Astrocyte (in vitro differentiated cells and primary cell): Measurements from ENCODE around the gene PTPRD. TPM values are rescaled to one million over a fixed set of nuclear protein-coding genes. Genes with fewer than 3 reads are reported as not detected.

Experiments used
- DNase-seq: peaks from one replicate; pipeline ENCODE4 v3.0.0-alpha.2; 2010; ENCODE audit warnings: low read depth
- FAIRE-seq: peaks from 2 replicates; lab custom pipeline; 2011; peaks lifted over from hg19 to GRCh38; lab: Jason Lieb, UNC
- H2AFZ ChIP-seq: 2 replicates; pipeline ENCODE4 v1.6.0; 2012; ENCODE audit warnings: low read depth, low read length, inconsistent platforms
- H3K27ac ChIP-seq: 2 replicates; pipeline ENCODE4 v1.5.1; 2011; ENCODE audit warnings: low read depth, low read length, inconsistent platforms
- H3K27me3 ChIP-seq: 2 replicates; pipeline ENCODE4 v1.6.0; 2011; ENCODE audit warnings: low read length, inconsistent platforms; ENCODE audit not compliant: insufficient read depth
- H3K36me3 ChIP-seq: 2 replicates; pipeline ENCODE4 v1.5.1; 2011; ENCODE audit warnings: low read length, inconsistent platforms; ENCODE audit not compliant: insufficient read depth
- H3K4me1 ChIP-seq: 2 replicates; pipeline ENCODE4 v1.5.1; 2011; ENCODE audit warnings: low read length, inconsistent platforms; ENCODE audit not compliant: insufficient read depth
- H3K4me2 ChIP-seq: 2 replicates; pipeline ENCODE4 v1.6.0; 2012; ENCODE audit warnings: low read length, inconsistent platforms
- H3K4me3 ChIP-seq: 2 replicates; pipeline ENCODE4 v1.5.1; 2011; ENCODE audit warnings: low read depth, mild to moderate bottlenecking, low read length, inconsistent platforms; ENCODE audit not compliant: insufficient read depth
- H3K79me2 ChIP-seq: 2 replicates; pipeline ENCODE4 v1.6.0; 2012; ENCODE audit warnings: mild to moderate bottlenecking, low read length, inconsistent platforms; ENCODE audit not compliant: insufficient read depth
- H3K9ac ChIP-seq: 2 replicates; pipeline ENCODE4 v1.6.0; 2012; ENCODE audit warnings: mild to moderate bottlenecking, low read length, inconsistent platforms
- H3K9me3 ChIP-seq: 2 replicates; pipeline ENCODE4 v1.5.1; 2012; ENCODE audit warnings: low read depth, mild to moderate bottlenecking, low read length, inconsistent platforms; ENCODE audit not compliant: insufficient read depth
- H4K20me1 ChIP-seq: 2 replicates; pipeline ENCODE4 v1.6.0; 2012; ENCODE audit warnings: low read length, inconsistent platforms; ENCODE audit not compliant: insufficient read depth
- H3K27ac Mint-ChIP-seq: one replicate; pipeline ENCODE4 v1.8.0; 2021; ENCODE audit warnings: mild to moderate bottlenecking, mixed read lengths; ENCODE audit not compliant: unreplicated experiment
- H3K27me3 Mint-ChIP-seq: one replicate; pipeline ENCODE4 v1.8.0; 2021; ENCODE audit warnings: low read depth, mixed read lengths; ENCODE audit not compliant: unreplicated experiment
- H3K36me3 Mint-ChIP-seq: one replicate; pipeline ENCODE4 v1.8.0; 2021; ENCODE audit warnings: low read depth, mixed read lengths; ENCODE audit not compliant: unreplicated experiment
- H3K4me1 Mint-ChIP-seq: one replicate; pipeline ENCODE4 v1.8.0; 2021; ENCODE audit warnings: low read depth, mixed read lengths; ENCODE audit not compliant: unreplicated experiment
- H3K4me3 Mint-ChIP-seq: one replicate; pipeline ENCODE4 v1.8.0; 2021; ENCODE audit warnings: mild to moderate bottlenecking, moderate library complexity, mixed read lengths; ENCODE audit not compliant: unreplicated experiment
- H3K9me3 Mint-ChIP-seq: one replicate; pipeline ENCODE4 v1.8.0; 2021; ENCODE audit warnings: mild to moderate bottlenecking, mixed read lengths; ENCODE audit not compliant: unreplicated experiment
- EZH2 ChIP-seq: IDR thresholded peaks from 2 replicates; pipeline ENCODE4 v1.6.1; 2012; ENCODE audit warnings: mild to moderate bottlenecking, low read length, inconsistent platforms; ENCODE audit not compliant: insufficient read depth
- total RNA-seq: library from RNA; stranded (reverse); gene quantifications from 2 replicates; pipeline ENCODE4 v1.2.1, GENCODE V29; 2021
- TF ChIP-seq, protein P1 (sequence below): IDR thresholded peaks from 2 replicates; pipeline ENCODE4 v1.5.1; 2011; ENCODE audit warnings: low read depth, mild to moderate bottlenecking, inconsistent platforms, low read length, moderate library complexity; ENCODE audit not compliant: insufficient read depth

PTPRD gene
- total RNA-seq, 1 donor from 2014 or later: 88.1 TPM

DNA sequence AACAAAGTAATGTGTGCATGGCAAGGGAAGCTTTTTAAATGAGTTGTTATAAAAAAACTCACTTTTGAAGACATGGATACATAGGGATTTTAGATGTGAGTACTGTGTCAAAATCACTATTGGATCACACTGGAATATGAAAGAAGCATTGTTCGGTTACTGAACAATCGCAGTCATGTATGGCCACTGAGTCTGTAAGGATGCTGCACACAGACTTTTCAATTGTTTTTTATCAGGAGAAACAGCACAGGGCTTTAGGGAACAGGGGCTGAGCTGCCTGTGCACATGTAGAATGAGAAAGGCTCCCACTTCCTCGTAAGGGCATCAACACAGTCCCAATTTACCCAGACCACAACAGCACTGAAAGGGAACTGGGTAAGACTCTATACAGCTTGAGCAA lies 1479.3 kb downstream of the PTPRD start:
- no peaks in the 10 kb centered on the region for H3K4me1 ChIP-seq
- H3K79me2 ChIP-seq: no peaks in the 10 kb centered on the region
- H3K36me3 Mint-ChIP-seq: no peaks in the 10 kb centered on the region
- no peak overlapping the region for H3K4me2 ChIP-seq
- no peaks in the 10 kb centered on the region for H3K27me3 ChIP-seq
- H2AFZ ChIP-seq: no peak overlapping the region
- H3K27me3 Mint-ChIP-seq: peaks cover 1% of the 10 kb centered on the region
- no peaks in the 10 kb centered on the region for H4K20me1 ChIP-seq
- FAIRE-seq: no peak
- no peaks in the 10 kb centered on the region for H3K4me1 Mint-ChIP-seq
- no peaks in the 10 kb centered on the region for H3K36me3 ChIP-seq
- DNase-seq: no peak
- H3K4me3 Mint-ChIP-seq: no peak overlapping the region
- H3K9ac ChIP-seq: no peak overlapping the region
- no peaks in the 10 kb centered on the region for H3K9me3 Mint-ChIP-seq
- no peak overlapping the region for H3K4me3 ChIP-seq
- H3K27ac Mint-ChIP-seq: no peak overlapping the region
- TF ChIP-seq EZH2: no peak
- TF ChIP-seq, protein P1, sequence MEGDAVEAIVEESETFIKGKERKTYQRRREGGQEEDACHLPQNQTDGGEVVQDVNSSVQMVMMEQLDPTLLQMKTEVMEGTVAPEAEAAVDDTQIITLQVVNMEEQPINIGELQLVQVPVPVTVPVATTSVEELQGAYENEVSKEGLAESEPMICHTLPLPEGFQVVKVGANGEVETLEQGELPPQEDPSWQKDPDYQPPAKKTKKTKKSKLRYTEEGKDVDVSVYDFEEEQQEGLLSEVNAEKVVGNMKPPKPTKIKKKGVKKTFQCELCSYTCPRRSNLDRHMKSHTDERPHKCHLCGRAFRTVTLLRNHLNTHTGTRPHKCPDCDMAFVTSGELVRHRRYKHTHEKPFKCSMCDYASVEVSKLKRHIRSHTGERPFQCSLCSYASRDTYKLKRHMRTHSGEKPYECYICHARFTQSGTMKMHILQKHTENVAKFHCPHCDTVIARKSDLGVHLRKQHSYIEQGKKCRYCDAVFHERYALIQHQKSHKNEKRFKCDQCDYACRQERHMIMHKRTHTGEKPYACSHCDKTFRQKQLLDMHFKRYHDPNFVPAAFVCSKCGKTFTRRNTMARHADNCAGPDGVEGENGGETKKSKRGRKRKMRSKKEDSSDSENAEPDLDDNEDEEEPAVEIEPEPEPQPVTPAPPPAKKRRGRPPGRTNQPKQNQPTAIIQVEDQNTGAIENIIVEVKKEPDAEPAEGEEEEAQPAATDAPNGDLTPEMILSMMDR: no peak
- no peak overlapping the region for H3K27ac ChIP-seq
- H3K9me3 ChIP-seq: no peaks in the 10 kb centered on the region

DNA sequence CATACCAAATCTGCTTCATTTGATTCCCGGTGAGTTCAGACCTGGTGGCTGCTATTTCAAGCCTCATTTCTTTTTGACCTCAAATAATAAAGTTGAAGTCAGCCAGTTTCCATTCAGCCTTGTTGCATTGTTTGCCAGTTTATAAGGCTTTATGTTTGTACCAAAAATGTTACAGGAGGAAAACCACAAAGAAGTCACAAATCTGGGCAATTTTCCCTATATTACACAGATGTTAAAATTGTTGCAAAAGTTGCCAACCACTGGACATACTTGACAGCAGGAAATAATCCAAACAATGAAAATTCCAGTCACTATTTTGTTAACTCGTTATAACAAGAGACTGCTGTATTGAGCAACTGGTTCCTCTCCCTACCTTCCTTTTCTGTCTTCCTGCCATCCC lies 1488.2 kb downstream of the PTPRD start:
- Histone ChIP-seq H3K4me1 (no peaks in the 10 kb centered on the region), H3K27ac (no peak overlapping the region), H3K4me2 (no peak overlapping the region), H3K27me3 (no peaks in the 10 kb centered on the region), H3K4me3 (no peak overlapping the region), H2AFZ (no peak overlapping the region), H3K9me3 (no peaks in the 10 kb centered on the region), H3K9ac (no peak overlapping the region), H3K79me2 (no peaks in the 10 kb centered on the region), H4K20me1 (no peaks in the 10 kb centered on the region), H3K36me3 (no peaks in the 10 kb centered on the region)
- no peak overlapping the region for H3K4me3 Mint-ChIP-seq
- TF ChIP-seq, protein P1: no peak
- no peak for TF ChIP-seq EZH2
- H3K9me3 Mint-ChIP-seq: no peaks in the 10 kb centered on the region
- no peaks in the 10 kb centered on the region for H3K27me3 Mint-ChIP-seq
- DNase-seq: no peak
- FAIRE-seq: no peak
- no peaks in the 10 kb centered on the region for H3K4me1 Mint-ChIP-seq
- H3K27ac Mint-ChIP-seq: no peak overlapping the region
- H3K36me3 Mint-ChIP-seq: no peaks in the 10 kb centered on the region

DNA sequence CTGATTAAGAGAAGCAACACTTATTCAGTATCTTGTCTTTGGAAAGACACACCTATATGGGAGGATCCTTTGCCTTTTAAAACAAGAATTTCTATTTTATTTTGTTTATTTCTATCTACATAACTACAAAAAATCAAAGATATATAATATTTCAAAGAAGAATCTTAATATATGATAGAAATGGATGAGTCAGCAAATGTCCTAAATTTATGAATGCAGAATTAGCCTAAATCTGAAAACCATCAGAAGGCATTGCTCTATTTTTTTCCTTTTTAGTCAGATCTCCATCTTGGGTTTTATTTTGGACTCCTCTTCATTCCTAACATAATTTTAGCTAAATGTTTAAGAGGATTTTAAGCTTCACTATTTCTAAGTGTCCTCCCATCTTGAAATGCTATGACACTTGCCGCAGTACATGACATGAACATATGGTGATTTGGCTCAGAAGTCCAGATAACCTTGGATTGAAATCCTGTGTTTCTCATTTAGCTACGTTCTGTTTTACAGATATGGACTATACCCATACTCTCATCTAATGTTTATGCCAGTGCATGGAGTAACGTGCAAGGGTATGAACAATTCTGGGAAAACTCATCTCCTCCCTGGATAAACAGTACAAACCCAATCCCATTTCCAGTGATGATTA lies 1490.4 kb downstream of the PTPRD start:
- Histone ChIP-seq H3K4me1 (no peaks in the 10 kb centered on the region), H3K36me3 (no peaks in the 10 kb centered on the region), H3K9ac (no peak overlapping the region), H3K4me3 (no peak overlapping the region), H4K20me1 (no peaks in the 10 kb centered on the region), H3K4me2 (no peak overlapping the region), H3K9me3 (no peaks in the 10 kb centered on the region), H3K79me2 (no peaks in the 10 kb centered on the region), H3K27me3 (no peaks in the 10 kb centered on the region), H2AFZ (no peak overlapping the region), H3K27ac (no peak overlapping the region)
- DNase-seq: no peak
- Mint-ChIP-seq H3K27me3 (no peaks in the 10 kb centered on the region), H3K27ac (no peak overlapping the region), H3K4me1 (peaks cover 2% of the 10 kb centered on the region), H3K9me3 (no peaks in the 10 kb centered on the region), H3K4me3 (no peak overlapping the region), H3K36me3 (no peaks in the 10 kb centered on the region)
- no peak for FAIRE-seq
- TF ChIP-seq, protein P1: no peak
- no peak for TF ChIP-seq EZH2
